ENCODE results near the gene HIP1R.

The HIP1R gene

DNA sequence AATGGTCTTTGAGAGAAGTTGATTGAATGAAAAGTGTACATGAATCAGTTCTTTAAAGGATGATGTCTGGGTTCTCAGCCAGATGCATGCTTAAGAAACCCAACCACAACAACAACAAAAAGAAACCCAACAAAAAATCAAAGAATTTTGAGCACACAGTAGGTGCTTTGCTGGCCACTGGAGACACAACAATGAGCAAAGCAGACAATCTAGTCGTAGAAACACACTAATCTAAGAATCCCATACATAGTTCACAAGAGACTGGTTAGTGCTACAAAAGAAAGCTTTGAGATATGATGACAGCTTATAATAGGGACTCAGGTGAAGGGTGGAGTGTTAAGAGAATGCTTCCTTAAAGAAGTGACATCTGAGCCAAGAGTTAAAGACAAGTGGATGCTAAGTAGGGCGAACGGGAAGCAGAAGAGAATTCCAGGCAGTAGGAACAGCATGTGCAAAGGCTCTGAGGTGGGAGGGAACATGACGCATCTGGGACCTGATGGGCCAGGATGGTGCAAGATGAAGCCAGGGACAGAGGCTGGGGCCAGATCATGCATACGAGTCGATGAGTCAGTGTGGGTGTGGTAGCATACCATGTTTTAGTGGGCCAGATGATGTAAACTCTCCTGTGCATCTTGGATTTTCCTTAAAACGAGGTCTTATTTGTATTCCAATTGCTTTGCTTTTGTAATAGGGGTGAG is 4.6 kb upstream of the HIP1R start:
- DNase-seq (ENCODE audit: low spot score) = no peak

GRCh38 chr12:122834104-122834920 is 945 bp upstream of the HIP1R start:
- DNase-seq (ENCODE audit: low spot score) = peak; percentile 77

DNA sequence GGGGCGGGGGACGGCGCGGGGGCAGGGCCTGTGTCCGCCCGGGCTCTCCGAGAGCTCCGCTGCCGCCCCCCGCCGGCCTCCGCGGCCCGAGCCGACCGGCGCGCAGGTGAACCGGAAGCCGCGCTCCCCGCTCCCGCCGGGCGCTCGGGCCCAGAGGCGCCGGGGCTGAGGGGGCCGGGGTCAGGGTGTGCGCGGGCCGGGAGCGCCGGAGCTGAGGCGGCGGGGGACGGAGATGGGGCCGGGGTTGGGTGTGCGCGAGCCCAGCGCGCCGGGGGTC is 431 bp downstream of the HIP1R start:
- DNase-seq (ENCODE audit: low spot score) = no peak

DNA sequence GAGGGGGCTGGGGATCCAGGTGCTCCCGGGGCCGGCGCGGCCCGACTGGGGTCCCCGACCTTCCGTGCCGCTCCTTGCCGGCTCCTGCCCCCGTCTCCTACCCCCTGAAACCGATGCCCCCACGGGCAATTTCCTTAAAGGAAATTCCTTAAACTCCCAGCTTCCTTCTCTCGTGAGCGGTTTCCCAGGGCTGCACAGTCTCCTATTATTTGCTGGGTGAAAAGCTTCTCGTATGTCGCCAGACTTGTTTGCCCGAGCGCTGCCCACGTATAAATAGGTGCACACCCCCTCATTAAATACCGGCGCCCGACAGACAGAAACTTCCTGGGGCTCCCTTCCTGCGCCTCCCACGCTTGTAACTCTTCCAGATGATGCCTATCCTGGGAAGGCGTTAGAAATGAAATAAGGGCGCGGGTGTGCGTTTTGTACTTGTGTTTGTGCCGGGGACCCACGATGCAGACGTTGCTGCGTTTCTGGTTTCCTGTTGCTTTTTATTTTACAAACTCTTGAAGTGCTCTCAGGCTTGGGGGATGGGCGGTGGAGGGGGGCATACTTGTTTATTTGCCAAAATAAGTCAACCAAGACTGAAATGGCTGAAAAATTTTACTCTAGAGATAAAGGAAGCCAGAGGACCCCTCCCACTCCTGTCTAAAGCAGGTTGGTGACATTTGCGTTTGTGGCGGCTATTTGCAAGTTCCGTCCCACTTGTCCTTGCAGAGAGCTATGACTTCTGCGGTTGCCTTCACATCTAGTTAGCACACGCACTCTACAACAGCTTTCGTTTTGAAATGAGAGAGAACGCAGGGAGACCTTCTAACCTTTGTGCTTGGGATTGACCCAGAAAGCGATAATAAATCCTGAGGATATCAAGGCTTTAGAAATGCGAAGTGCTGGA is 1.0 kb downstream of the HIP1R start:
- peak; percentile 62 for DNase-seq (ENCODE audit: low spot score)

DNA sequence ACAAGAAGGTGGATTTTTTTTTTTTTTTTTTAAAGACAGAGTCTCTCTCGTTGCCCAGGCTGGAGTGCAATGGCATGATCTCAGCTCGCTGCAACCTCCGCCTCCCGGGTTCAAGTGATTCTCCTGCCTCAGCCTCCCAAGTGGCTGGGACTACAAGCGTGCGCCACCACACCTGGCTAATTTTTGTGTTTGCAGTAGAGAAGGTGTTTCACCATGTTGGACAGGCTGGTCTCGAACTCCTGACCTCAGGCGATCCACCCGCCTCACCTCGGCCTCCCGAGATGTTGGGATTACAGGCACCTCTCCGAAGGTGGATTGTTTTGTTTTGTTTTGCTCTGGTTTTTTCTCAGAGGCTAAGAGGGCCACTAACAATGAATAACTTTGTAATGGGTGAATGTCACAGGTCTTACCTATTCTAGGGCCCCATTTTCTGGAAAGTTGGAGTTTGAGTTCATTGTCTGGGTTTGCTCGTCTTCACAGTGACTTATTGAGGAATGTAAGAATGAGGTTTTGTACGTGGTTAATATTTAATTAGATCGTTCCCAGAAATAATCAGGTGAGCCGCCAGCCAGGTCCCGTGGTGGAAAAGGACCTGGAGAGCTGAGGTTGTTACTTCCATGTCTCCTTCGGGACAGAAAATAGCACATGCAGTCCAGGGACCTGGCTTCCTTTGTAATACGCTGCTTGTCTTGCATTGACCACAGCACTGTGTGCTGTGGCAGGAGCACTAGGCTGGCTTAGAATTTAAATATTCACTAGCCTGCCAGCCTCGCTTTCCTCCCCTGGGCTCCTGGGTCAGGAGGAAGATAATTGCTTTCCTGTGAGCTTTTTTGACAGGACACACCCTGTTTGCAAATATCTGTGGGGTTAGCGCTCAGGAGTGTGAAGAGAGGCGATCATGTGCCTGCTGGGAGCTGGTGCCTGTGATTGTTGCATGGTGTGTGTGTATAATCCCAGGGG is 2.3 kb downstream of the HIP1R start:
- DNase-seq (ENCODE audit: low spot score) = peak; percentile 68

DNA sequence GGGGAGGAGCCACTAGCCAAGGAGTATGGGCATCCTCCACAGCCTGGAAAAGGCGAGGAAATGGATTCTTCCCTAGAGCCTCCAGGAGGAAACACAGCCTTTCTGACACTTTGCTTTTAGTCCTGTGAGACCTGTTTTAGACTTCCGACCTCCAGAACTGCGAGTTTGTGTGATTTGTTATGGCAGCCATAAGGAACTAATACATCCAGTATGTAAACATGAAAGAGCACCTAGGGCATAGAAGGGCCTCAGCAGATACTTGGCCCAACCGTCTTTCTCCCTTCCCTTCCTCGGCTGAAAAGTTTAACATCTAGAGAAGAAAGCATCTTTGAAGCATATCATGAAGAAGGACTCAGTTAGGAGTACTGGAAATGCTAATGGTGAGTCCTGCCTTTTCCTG is 3.6 kb downstream of the HIP1R start:
- no peak for DNase-seq (ENCODE audit: low spot score)

DNA sequence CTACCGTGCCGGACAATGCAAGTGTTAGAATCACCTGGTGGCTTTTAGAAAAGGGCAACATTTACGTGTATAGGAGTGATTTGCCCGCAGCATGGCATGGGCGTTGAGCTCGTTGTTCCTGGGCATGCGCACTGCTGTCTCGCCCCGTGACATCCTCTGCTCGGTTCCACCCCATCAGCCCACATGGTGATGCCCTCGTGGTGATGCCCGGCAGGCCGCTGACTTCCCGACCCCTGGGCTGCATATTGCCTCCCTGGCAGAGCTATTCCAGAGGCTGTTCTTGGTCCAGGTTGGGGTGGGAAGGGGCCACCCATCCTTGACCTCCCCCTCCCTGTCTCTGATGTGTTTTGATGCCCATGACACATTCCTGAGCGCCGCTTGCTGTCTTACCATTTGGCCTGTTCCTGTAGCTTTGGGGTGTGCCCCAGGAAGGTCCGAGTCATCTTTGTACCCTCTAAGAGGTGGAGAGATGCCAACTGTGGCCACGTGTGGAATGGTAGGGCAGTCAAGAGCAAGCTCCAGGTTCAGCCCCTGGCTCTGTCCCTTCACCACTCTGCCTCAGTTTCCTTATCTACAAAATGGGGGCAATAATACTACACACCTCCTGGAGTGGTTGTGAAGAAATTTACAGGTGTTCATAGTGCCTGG is 4.8 kb downstream of the HIP1R start:
- no peak for DNase-seq (ENCODE audit: low spot score)

GRCh38 chr12:122840580-122841513 is 5.6 kb downstream of the HIP1R start:
- no peak for DNase-seq (ENCODE audit: low spot score)

- DNase-seq (ENCODE audit: low spot score) = no peak
Observed at GRCh38 chr12:122841544-122842321, 6.5 kb downstream of the HIP1R start.

- no peak for DNase-seq (ENCODE audit: low spot score)
Observed at GRCh38 chr12:122842505-122843405, 7.5 kb downstream of the HIP1R start.

DNA sequence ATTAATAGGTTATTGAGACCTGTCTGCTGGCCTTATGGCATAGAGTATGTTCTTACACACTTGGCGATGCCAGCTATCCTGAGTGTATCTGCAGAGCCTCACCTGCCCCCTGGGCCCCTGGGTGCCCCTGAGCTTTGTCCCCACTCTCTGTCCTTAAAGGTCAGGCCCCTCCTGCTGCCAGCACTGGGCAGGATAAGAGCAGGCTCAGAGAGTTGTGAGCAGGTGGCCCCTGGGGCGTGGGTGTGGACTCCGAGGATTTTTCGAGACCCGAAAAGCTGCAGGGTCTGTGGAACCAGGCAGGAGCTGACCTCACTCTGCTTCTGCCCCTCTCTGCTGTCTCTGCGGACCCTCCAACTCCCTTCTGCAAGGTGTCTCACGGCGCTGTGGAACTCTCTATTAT is 8.2 kb downstream of the HIP1R start:
- no peak for DNase-seq (ENCODE audit: low spot score)

GRCh38 chr12:122844366-122844971 is 9.2 kb downstream of the HIP1R start:
- no peak for DNase-seq (ENCODE audit: low spot score)

GRCh38 chr12:122845041-122845864 is 10.0 kb downstream of the HIP1R start:
- no peak for DNase-seq (ENCODE audit: low spot score)

DNA sequence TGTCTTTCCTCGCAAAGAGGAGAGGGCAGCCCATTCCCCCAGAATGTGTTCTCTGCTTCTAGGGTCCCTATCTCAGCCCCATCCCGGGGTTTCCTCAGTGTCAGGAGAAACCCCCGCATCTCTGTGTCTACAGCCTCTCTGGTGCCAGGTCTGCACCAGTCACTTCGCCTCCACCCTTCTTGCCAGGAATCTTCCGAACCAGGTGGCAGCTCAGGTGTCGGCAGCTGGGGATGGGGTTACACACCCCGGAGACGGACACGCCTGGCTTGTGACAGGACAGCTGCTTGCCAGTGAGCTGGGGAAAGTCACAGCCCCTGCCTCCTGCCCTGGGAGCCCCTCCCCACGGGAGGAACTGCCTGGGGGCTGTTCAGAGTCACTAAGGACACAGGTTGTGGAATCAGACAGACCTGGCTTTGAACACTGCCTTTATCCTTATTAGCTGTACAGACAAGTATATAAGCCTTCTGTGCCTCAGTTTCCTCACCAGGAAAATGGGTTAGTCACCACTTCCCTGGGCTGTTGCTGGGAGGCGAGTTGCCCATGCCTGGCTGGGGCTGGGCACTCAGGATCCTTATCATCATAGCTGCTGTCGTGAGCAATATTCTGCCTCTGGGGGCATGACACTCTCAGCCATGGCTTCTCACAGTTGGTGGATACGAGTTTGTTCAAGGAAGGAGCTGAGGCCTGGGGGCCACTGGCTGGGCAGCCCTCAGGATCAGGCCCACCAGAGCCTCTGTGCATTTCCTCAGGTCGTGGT is 10.8 kb downstream of the HIP1R start:
- no peak for DNase-seq (ENCODE audit: low spot score)

GRCh38 chr12:122846622-122847515 is 11.6 kb downstream of the HIP1R start:
- no peak for DNase-seq (ENCODE audit: low spot score)
